ENCODE results near the gene DPYSL3.

DPYSL3 gene

GRCh38 chr5:147404706-147405105, 105.2 kb downstream of the DPYSL3 start:
- H4K8ac ChIP-seq (ENCODE audit: low read depth, low read length) = no peak overlapping the region
- no peak overlapping the region for H3K9ac ChIP-seq (ENCODE audit: low read length)
- no peak overlapping the region for H4K12ac ChIP-seq (ENCODE audit: low read depth, low read length)
- peaks cover 3% of the 10 kb centered on the region for H3K79me1 ChIP-seq (ENCODE audit: low read length)
- H3K79me2 ChIP-seq (ENCODE audit: control insufficient read depth, insufficient read depth, low read length, poor library complexity) = no peaks in the 10 kb centered on the region
- H3K18ac ChIP-seq (ENCODE audit: low read length) = no peak overlapping the region
- peaks cover 18 to 27% of the 10 kb centered on the region in 2 experiments for H3K4me1 ChIP-seq (ENCODE audit: control insufficient read depth in 1 of 2, insufficient read depth in 2 of 2, low read length in 2 of 2)
- no peak overlapping the region for H2AFZ ChIP-seq (ENCODE audit: insufficient read depth, low read length, poor library complexity)
- H3K4me3 ChIP-seq (ENCODE audit: low read depth, low read length) = no peak overlapping the region
- DNase-seq = no peak
- H4K91ac ChIP-seq (ENCODE audit: low read depth, low read length) = no peak overlapping the region
- no peak overlapping the region for H3K4me2 ChIP-seq (ENCODE audit: low read length)
- no peak overlapping the region for H3K4ac ChIP-seq (ENCODE audit: low read depth, low read length)
- no CpG with 5 or more reads among the region's 1 CpG for WGBS (ENCODE audit: extremely low coverage, insufficient coverage, insufficient read length)
- no peak overlapping the region for H2BK120ac ChIP-seq (ENCODE audit: insufficient read depth, low read length, poor library complexity)
- no peak overlapping the region for H2BK5ac ChIP-seq (ENCODE audit: low read depth, low read length, poor library complexity)
- H3K14ac ChIP-seq (ENCODE audit: low read length) = no peak overlapping the region
- H2AK5ac ChIP-seq (ENCODE audit: low read length) = no peak overlapping the region
- H2BK12ac ChIP-seq (ENCODE audit: low read length) = no peak overlapping the region
- peak overlapping the region; percentile 16 for H3K27ac ChIP-seq (ENCODE audit: low read depth, low read length)
- no peaks in the 10 kb centered on the region for H3K27me3 ChIP-seq (ENCODE audit: insufficient read depth, low read length)
- no peaks in the 10 kb centered on the region for H3K9me3 ChIP-seq (ENCODE audit: insufficient read depth, low read depth, low read length)
- no peak overlapping the region for H3K23ac ChIP-seq (ENCODE audit: low read length)
- peaks cover 24 to 46% of the 10 kb centered on the region in 2 experiments for H3K36me3 ChIP-seq (ENCODE audit: control insufficient read depth in 1 of 2, insufficient read depth in 2 of 2, low read length in 2 of 2)

- no peak overlapping the region for H3K9ac ChIP-seq (ENCODE audit: low read length)
- H4K91ac ChIP-seq (ENCODE audit: low read depth, low read length) = peak overlapping the region; percentile 42
- no peak overlapping the region for H4K8ac ChIP-seq (ENCODE audit: low read depth, low read length)
- no peak overlapping the region for H2BK12ac ChIP-seq (ENCODE audit: low read length)
- peak overlapping the region; percentile 76 for H3K27ac ChIP-seq (ENCODE audit: low read depth, low read length)
- no peak overlapping the region for H2BK120ac ChIP-seq (ENCODE audit: insufficient read depth, low read length, poor library complexity)
- peak; percentile 49 to 61 for DNase-seq
- H3K18ac ChIP-seq (ENCODE audit: low read length) = peak overlapping the region; percentile 26
- H3K27me3 ChIP-seq (ENCODE audit: insufficient read depth, low read length) = no peaks in the 10 kb centered on the region
- H4K12ac ChIP-seq (ENCODE audit: low read depth, low read length) = no peak overlapping the region
- peak overlapping the region; percentile 9 for H2AK5ac ChIP-seq (ENCODE audit: low read length)
- no peak overlapping the region for H3K4me3 ChIP-seq (ENCODE audit: low read depth, low read length)
- H3K23ac ChIP-seq (ENCODE audit: low read length) = no peak overlapping the region
- H3K4me1 ChIP-seq (ENCODE audit: control insufficient read depth in 1 of 2, insufficient read depth in 2 of 2, low read length in 2 of 2) = peaks cover 18 to 27% of the 10 kb centered on the region in 2 experiments
- H3K4me2 ChIP-seq (ENCODE audit: low read length) = no peak overlapping the region
- no peak overlapping the region for H3K4ac ChIP-seq (ENCODE audit: low read depth, low read length)
- no peaks in the 10 kb centered on the region for H3K79me2 ChIP-seq (ENCODE audit: control insufficient read depth, insufficient read depth, low read length, poor library complexity)
- H3K36me3 ChIP-seq (ENCODE audit: control insufficient read depth in 1 of 2, insufficient read depth in 2 of 2, low read length in 2 of 2) = peaks cover 25 to 46% of the 10 kb centered on the region in 2 experiments
- H2AFZ ChIP-seq (ENCODE audit: insufficient read depth, low read length, poor library complexity) = no peak overlapping the region
- H3K79me1 ChIP-seq (ENCODE audit: low read length) = peaks cover 3% of the 10 kb centered on the region
- peak overlapping the region; percentile 59 for H3K14ac ChIP-seq (ENCODE audit: low read length)
- no peaks in the 10 kb centered on the region for H3K9me3 ChIP-seq (ENCODE audit: insufficient read depth, low read depth, low read length)
- WGBS (ENCODE audit: extremely low coverage, insufficient coverage, insufficient read length) = no CpG with 5 or more reads among the region's 15 CpGs
- peak overlapping the region; percentile 61 for H2BK5ac ChIP-seq (ENCODE audit: low read depth, low read length, poor library complexity)
Measured at GRCh38 chr5:147403651-147404640, 105.9 kb downstream of the DPYSL3 start.

GRCh38 chr5:147400881-147401280, 109.0 kb downstream of the DPYSL3 start:
- Histone ChIP-seq H2BK12ac (ENCODE audit: low read length) (no peak overlapping the region), H2BK120ac (ENCODE audit: insufficient read depth, low read length, poor library complexity) (no peak overlapping the region), H3K4me2 (ENCODE audit: low read length) (no peak overlapping the region), H3K4ac (ENCODE audit: low read depth, low read length) (no peak overlapping the region), H3K18ac (ENCODE audit: low read length) (no peak overlapping the region), H3K9me3 (ENCODE audit: insufficient read depth, low read depth, low read length) (no peaks in the 10 kb centered on the region), H4K8ac (ENCODE audit: low read depth, low read length) (no peak overlapping the region), H4K12ac (ENCODE audit: low read depth, low read length) (no peak overlapping the region), H3K79me1 (ENCODE audit: low read length) (peaks cover 3% of the 10 kb centered on the region), H3K27ac (ENCODE audit: low read depth, low read length) (no peak overlapping the region), H2AK5ac (ENCODE audit: low read length) (no peak overlapping the region), H2BK5ac (ENCODE audit: low read depth, low read length, poor library complexity) (no peak overlapping the region), H3K4me1 (ENCODE audit: control insufficient read depth in 1 of 2, insufficient read depth in 2 of 2, low read length in 2 of 2) (peaks cover 11 to 16% of the 10 kb centered on the region in 2 experiments), H3K79me2 (ENCODE audit: control insufficient read depth, insufficient read depth, low read length, poor library complexity) (no peaks in the 10 kb centered on the region), H3K9ac (ENCODE audit: low read length) (no peak overlapping the region), H3K23ac (ENCODE audit: low read length) (no peak overlapping the region), H4K91ac (ENCODE audit: low read depth, low read length) (no peak overlapping the region), H2AFZ (ENCODE audit: insufficient read depth, low read length, poor library complexity) (no peak overlapping the region), H3K4me3 (ENCODE audit: low read depth, low read length) (no peak overlapping the region), H3K27me3 (ENCODE audit: insufficient read depth, low read length) (no peaks in the 10 kb centered on the region), H3K14ac (ENCODE audit: low read length) (no peak overlapping the region), H3K36me3 (ENCODE audit: control insufficient read depth in 1 of 2, insufficient read depth in 2 of 2, low read length in 2 of 2) (peaks cover 34 to 51% of the 10 kb centered on the region in 2 experiments)
- no peak for DNase-seq

- Histone ChIP-seq H3K4me3 (ENCODE audit: low read depth, low read length) (no peak overlapping the region), H3K18ac (ENCODE audit: low read length) (no peak overlapping the region), H2AFZ (ENCODE audit: insufficient read depth, low read length, poor library complexity) (no peak overlapping the region), H4K12ac (ENCODE audit: low read depth, low read length) (no peak overlapping the region), H3K4me2 (ENCODE audit: low read length) (no peak overlapping the region), H2AK5ac (ENCODE audit: low read length) (no peak overlapping the region), H3K79me2 (ENCODE audit: control insufficient read depth, insufficient read depth, low read length, poor library complexity) (no peaks in the 10 kb centered on the region), H3K27me3 (ENCODE audit: insufficient read depth, low read length) (no peaks in the 10 kb centered on the region), H3K27ac (ENCODE audit: low read depth, low read length) (no peak overlapping the region), H3K36me3 (ENCODE audit: control insufficient read depth in 1 of 2, insufficient read depth in 2 of 2, low read length in 2 of 2) (peaks cover 35 to 53% of the 10 kb centered on the region in 2 experiments), H2BK5ac (ENCODE audit: low read depth, low read length, poor library complexity) (no peak overlapping the region), H3K79me1 (ENCODE audit: low read length) (peaks cover 3% of the 10 kb centered on the region), H3K9ac (ENCODE audit: low read length) (no peak overlapping the region), H2BK120ac (ENCODE audit: insufficient read depth, low read length, poor library complexity) (no peak overlapping the region), H2BK12ac (ENCODE audit: low read length) (no peak overlapping the region), H3K9me3 (ENCODE audit: insufficient read depth, low read depth, low read length) (no peaks in the 10 kb centered on the region), H3K4me1 (ENCODE audit: control insufficient read depth in 1 of 2, insufficient read depth in 2 of 2, low read length in 2 of 2) (peaks cover 11 to 14% of the 10 kb centered on the region in 2 experiments), H3K4ac (ENCODE audit: low read depth, low read length) (no peak overlapping the region), H4K8ac (ENCODE audit: low read depth, low read length) (no peak overlapping the region), H4K91ac (ENCODE audit: low read depth, low read length) (no peak overlapping the region), H3K23ac (ENCODE audit: low read length) (no peak overlapping the region), H3K14ac (ENCODE audit: low read length) (no peak overlapping the region)
- DNase-seq = no peak
- no CpG with 5 or more reads among the region's 7 CpGs for WGBS (ENCODE audit: extremely low coverage, insufficient coverage, insufficient read length)
Measured at GRCh38 chr5:147400126-147400809, 109.6 kb downstream of the DPYSL3 start.

Measured in trophoblast cell (in vitro differentiated cells and primary cell).